Right renal pelvis (tissue), 4 donors: ENCODE measurements around the gene LIN7A. TPM values are rescaled to one million over a fixed set of nuclear protein-coding genes. Genes with fewer than 3 reads are reported as not detected.

Source experiments
- DNase-seq, 4 donors: peaks; one replicate each; pipeline ENCODE4 v3.0.0-alpha.2; 2013; ENCODE audit warnings: low read depth in 4 of 4, low spot score in 3 of 4, missing footprints in 1 of 4
- polyA plus RNA-seq, 4 donors: library from polyadenylated mRNA; unstranded; fragments of 120-200 nt; gene quantifications; one replicate each; pipeline ENCODE4 v1.2.1, GENCODE V29; 2013; ENCODE audit not compliant: insufficient read length in 4 of 4

Gene LIN7A
- polyA plus RNA-seq, 4 donors: 19.3 to 26.7 (median 20.7) TPM

- DNase-seq: no peak
These were observed 75.9 kb downstream of the LIN7A start for GRCh38 chr12:80861641-80862378.

GRCh38 chr12:80860928-80861327 is 76.8 kb downstream of the LIN7A start:
- DNase-seq: no peak

- DNase-seq: no peak
These were observed 77.5 kb downstream of the LIN7A start for GRCh38 chr12:80860206-80860605.

- no peak for DNase-seq
These were observed 79.4 kb downstream of the LIN7A start for GRCh38 chr12:80858356-80858755.

- DNase-seq: no peak
These were observed 80.4 kb downstream of the LIN7A start for GRCh38 chr12:80857311-80857710.

- DNase-seq: no peak
These were observed 88.4 kb downstream of the LIN7A start for GRCh38 chr12:80849337-80849736.

- DNase-seq: no peak
These were observed 88.9 kb downstream of the LIN7A start for GRCh38 chr12:80848858-80849257.

- no peak for DNase-seq
These were observed 90.2 kb downstream of the LIN7A start for GRCh38 chr12:80847575-80847974.

GRCh38 chr12:80846952-80847351 is 90.8 kb downstream of the LIN7A start:
- DNase-seq: no peak

- no peak for DNase-seq
These were observed 92.1 kb downstream of the LIN7A start for GRCh38 chr12:80845639-80846038.

- no peak for DNase-seq
These were observed 93.8 kb downstream of the LIN7A start for GRCh38 chr12:80843969-80844368.

- DNase-seq: no peak
These were observed 99.0 kb downstream of the LIN7A start for GRCh38 chr12:80838708-80839107.

GRCh38 chr12:80838024-80838658 is 99.6 kb downstream of the LIN7A start:
- no peak for DNase-seq

GRCh38 chr12:80837342-80837978 is 100.3 kb downstream of the LIN7A start:
- DNase-seq: peak in 2 of 4 donors; percentile 8 to 14

- no peak for DNase-seq
These were observed 103.0 kb downstream of the LIN7A start for GRCh38 chr12:80834724-80835123.

GRCh38 chr12:80830533-80831088 is 107.1 kb downstream of the LIN7A start:
- DNase-seq: no peak

GRCh38 chr12:80829767-80830166 is 108.0 kb downstream of the LIN7A start:
- no peak for DNase-seq

- DNase-seq: no peak
These were observed 112.2 kb downstream of the LIN7A start for GRCh38 chr12:80825506-80825905.

- no peak for DNase-seq
These were observed 114.3 kb downstream of the LIN7A start for GRCh38 chr12:80823393-80823792.

GRCh38 chr12:80821513-80822000 is 116.2 kb downstream of the LIN7A start:
- no peak for DNase-seq

- DNase-seq: no peak
These were observed 118.9 kb downstream of the LIN7A start for GRCh38 chr12:80818878-80819277.
